SK-N-SH (cell line): ENCODE measurements around the gene ZFYVE27. TPM values are rescaled to one million over a fixed set of nuclear protein-coding genes. Genes with fewer than 3 reads are reported as not detected.

Experiments
- CTCF ChIA-PET: fragments of 300-600, 350-600 bp; formaldehyde crosslinking; extraction: SDS; loops from one replicate; lab custom pipeline; 2021; lab: Yijun Ruan, JAX
- POLR2A ChIA-PET: fragments of 350-600 bp; sonication (Branson Sonifier 250); formaldehyde crosslinking; extraction: SDS; loops from one replicate; lab custom pipeline; 2020; ENCODE audit warnings: antibody characterized with exemption, inconsistent platforms; lab: Yijun Ruan, JAX
- DNase-seq: peaks from one replicate; pipeline ENCODE4 v3.0.0; 2012
- H2AFZ ChIP-seq: fragments of 200-600 bp; sonication (generic); 2 replicates; pipeline ENCODE4 v1.8.1; 2016; ENCODE audit warnings: antibody characterized with exemption, mild to moderate bottlenecking, low read depth
- H3F3A ChIP-seq: fragments of 200-600 bp; sonication (generic); replicated peaks from 2 replicates; pipeline ENCODE3; 2016; ENCODE audit warnings: antibody characterized with exemption, mild to moderate bottlenecking; ENCODE audit not compliant: insufficient read depth
- H3K27ac ChIP-seq, 2 experiments: fragments of 200-500 bp in 1 of 2; fragments of 200-600 bp in 1 of 2; sonication (Bioruptor generic) in 1 of 2; sonication (generic), shearing (Covaris generic) in 1 of 2; 2 replicates each; pipeline versions ENCODE4 v1.5.1 to v1.6.1; 2014 to 2016; ENCODE audit warnings: low read depth in 2 of 2, inconsistent platforms in 1 of 2, low read length in 1 of 2, mild to moderate bottlenecking in 1 of 2, mixed read lengths in 1 of 2
- H3K27me3 ChIP-seq: fragments of 200-600 bp; sonication (generic), shearing (Covaris generic); 2 replicates; pipeline ENCODE4 v1.6.1; 2016; ENCODE audit warnings: mixed run types; ENCODE audit not compliant: insufficient read depth
- H3K36me3 ChIP-seq, 2 experiments: fragments of 200-500 bp in 1 of 2; fragments of 200-600 bp in 1 of 2; sonication (Bioruptor generic) in 1 of 2; sonication (generic) in 1 of 2; replicated peaks in 1 of 2; 2 replicates each; pipeline versions ENCODE3 to v1.5.1; 2014 to 2016; ENCODE audit warnings: low read length in 1 of 2, mild to moderate bottlenecking in 1 of 2; ENCODE audit not compliant: insufficient read depth in 2 of 2, control insufficient read depth in 1 of 2
- H3K4me1 ChIP-seq, 2 experiments: fragments of 200-500 bp in 1 of 2; fragments of 200-600 bp in 1 of 2; sonication (Bioruptor generic) in 1 of 2; sonication (generic), shearing (Covaris generic) in 1 of 2; 2 replicates each; pipeline versions ENCODE4 v1.5.1 to v1.6.1; 2014 to 2016; ENCODE audit warnings: low read depth in 1 of 2, low read length in 1 of 2, mixed run types in 1 of 2; ENCODE audit not compliant: insufficient read depth in 2 of 2, control insufficient read depth in 1 of 2
- H3K4me2 ChIP-seq: fragments of 200-600 bp; sonication (generic), shearing (Covaris generic); 2 replicates; pipeline ENCODE4 v1.6.1; 2017; ENCODE audit warnings: mixed run types
- H3K4me3 ChIP-seq, 2 experiments: fragments of 200-500 bp in 1 of 2; fragments of 200-600 bp in 1 of 2; sonication (Bioruptor generic) in 1 of 2; sonication (generic), shearing (Covaris generic) in 1 of 2; 2 replicates each; pipeline versions ENCODE4 v1.5.1 to v1.8.1; 2014 to 2016; ENCODE audit warnings: low read depth in 2 of 2, inconsistent platforms in 1 of 2, low read length in 1 of 2, mild to moderate bottlenecking in 1 of 2, mixed read lengths in 1 of 2, moderate library complexity in 1 of 2
- H3K79me2 ChIP-seq: fragments of 200-600 bp; sonication (generic); 2 replicates; pipeline ENCODE4 v1.8.1; 2017; ENCODE audit warnings: mild to moderate bottlenecking; ENCODE audit not compliant: insufficient read depth
- H3K9ac ChIP-seq: fragments of 200-600 bp; sonication (generic); 2 replicates; pipeline ENCODE4 v1.6.1; 2017; ENCODE audit warnings: mixed run types
- H3K9me2 ChIP-seq: fragments of 200-600 bp; sonication (generic); 2 replicates; pipeline ENCODE4 v1.6.1; 2017; ENCODE audit warnings: mixed run types
- H3K9me3 ChIP-seq: fragments of 200-600 bp; sonication (generic); 2 replicates; pipeline ENCODE4 v1.6.1; 2017; ENCODE audit warnings: mixed run types, mild to moderate bottlenecking, moderate library complexity
- H4K20me1 ChIP-seq: fragments of 200-600 bp; sonication (generic); 2 replicates; pipeline ENCODE4 v1.6.1; 2017; ENCODE audit warnings: mild to moderate bottlenecking, mixed run types; ENCODE audit not compliant: insufficient read depth
- CHD2 ChIP-seq: fragments of 150-350 bp; IDR thresholded peaks from 2 replicates; pipeline ENCODE4 v1.6.1; 2018; ENCODE audit warnings: low read length; ENCODE audit not compliant: partially characterized antibody
- EP300 ChIP-seq, 2 experiments: IDR thresholded peaks; 2 replicates each; pipeline versions ENCODE4 v1.4.0 to v1.6.1; 2012; ENCODE audit warnings: borderline replicate concordance in 1 of 2, low read depth in 1 of 2, low read length in 1 of 2
- EZH2phosphoT487 ChIP-seq: fragments of 200-600 bp; sonication (generic); IDR thresholded peaks from 2 replicates; pipeline ENCODE4 v1.6.1; 2017; ENCODE audit warnings: low read depth, mixed run types, mild to moderate bottlenecking, antibody characterized with exemption, moderate library complexity, borderline replicate concordance
- FOSL2 ChIP-seq: IDR thresholded peaks from 2 replicates; pipeline ENCODE4 v1.4.0; 2012; ENCODE audit warnings: low read depth, mild to moderate bottlenecking, moderate library complexity, borderline replicate concordance
- GABPA ChIP-seq: IDR thresholded peaks from 2 replicates; pipeline ENCODE4 v1.4.0; 2012; ENCODE audit warnings: low read depth, mild to moderate bottlenecking
- NFIC ChIP-seq: IDR thresholded peaks from 2 replicates; pipeline ENCODE4 v1.4.0; 2012; ENCODE audit warnings: borderline replicate concordance
- NRF1 ChIP-seq: IDR thresholded peaks from 2 replicates; pipeline ENCODE4 v1.6.1; 2012; ENCODE audit warnings: low read depth, mild to moderate bottlenecking, low read length
- RXRA ChIP-seq: IDR thresholded peaks from 2 replicates; pipeline ENCODE4 v1.4.0; 2012; ENCODE audit warnings: low read depth, mild to moderate bottlenecking, borderline replicate concordance
- SIN3A ChIP-seq: IDR thresholded peaks from 2 replicates; pipeline ENCODE4 v1.6.1; 2012; ENCODE audit warnings: low read depth, mild to moderate bottlenecking, low read length, moderate library complexity, borderline replicate concordance
- SMC3 ChIP-seq: IDR thresholded peaks from 2 replicates; pipeline ENCODE4 v1.6.1; 2012; ENCODE audit warnings: low read depth, low read length, improper control_type of control experiment
- TAF1 ChIP-seq: IDR thresholded peaks from 2 replicates; pipeline ENCODE4 v1.6.1; 2012; ENCODE audit warnings: low read depth, mild to moderate bottlenecking, low read length, moderate library complexity, borderline replicate concordance
- WGBS: methylation state at CpG from one replicate; pipeline ENCODE4 v1.1.6; 2017; ENCODE audit warnings: low lambda C conversion rate; 5-methylcytosine and 5-hydroxymethylcytosine counted together
- polyA plus RNA-seq, 3 experiments: library from polyadenylated mRNA; depleted of rRNA; stranded (reverse); fragments of >200 nt; gene quantifications; 2 replicates each; pipeline ENCODE4 v1.2.3, GENCODE V29; 2012
- TF ChIP-seq, protein P1 (sequence below): IDR thresholded peaks from 2 replicates; pipeline ENCODE4 v1.4.0; 2012; ENCODE audit warnings: low read depth, borderline replicate concordance
- TF ChIP-seq, protein P2 (sequence below): IDR thresholded peaks from 2 replicates; pipeline ENCODE4 v1.4.0; 2012; ENCODE audit warnings: low read depth
- TF ChIP-seq, protein P3 (sequence below): IDR thresholded peaks from 2 replicates; pipeline ENCODE4 v1.6.1; 2012; ENCODE audit warnings: mild to moderate bottlenecking, low read depth, low read length, moderate library complexity

ZFYVE27 gene
- polyA plus RNA-seq, 1 of the 3 experiments (the other 2 are of a cell fraction), result 30.5 TPM

DNA sequence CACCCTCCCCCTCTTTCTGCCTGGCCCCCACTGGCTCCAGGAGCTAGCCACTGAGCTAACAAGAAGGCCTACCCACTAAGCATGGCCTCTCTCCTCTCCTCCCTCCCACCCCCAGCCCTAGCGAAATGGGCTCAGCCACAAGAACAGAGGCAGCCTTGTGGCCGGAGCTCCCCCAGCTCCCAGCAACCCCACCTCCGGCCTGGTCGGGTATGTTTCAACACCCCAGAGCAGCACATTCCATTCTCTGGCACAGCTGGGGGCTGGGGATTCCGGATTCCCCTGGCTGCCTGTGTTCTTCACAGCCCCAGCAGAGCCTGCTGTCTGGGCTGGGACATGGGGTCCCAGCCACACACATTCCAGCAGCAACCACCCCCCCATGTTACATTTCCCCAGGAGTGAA lies 25.9 kb downstream of the ZFYVE27 start:
- POLR2A ChIA-PET, result interaction anchor here (0.6 to 1.3 kb wide), 3 partner anchors 8 to 109 kb away, joined by 3 read pairs; no protein-coding TSS in a partner anchor
- H3F3A ChIP-seq, result no peaks in the 10 kb centered on the region
- no peak for TF ChIP-seq GABPA
- TF ChIP-seq, all 33 proteins: peak for 0
- Histone ChIP-seq H3K36me3 (peaks cover 4 to 28% of the 10 kb centered on the region in 2 experiments), H3K27me3 (no peaks in the 10 kb centered on the region), H3K79me2 (no peaks in the 10 kb centered on the region), H3K9me3 (no peaks in the 10 kb centered on the region), H3K4me3 (no peak overlapping the region), H3K9ac (no peak overlapping the region), H3K9me2 (no peaks in the 10 kb centered on the region), H4K20me1 (no peaks in the 10 kb centered on the region), H3K27ac (no peak overlapping the region), H2AFZ (no peak overlapping the region), H3K4me2 (no peak overlapping the region), H3K4me1 (peaks cover 0 to 6% of the 10 kb centered on the region in 2 experiments; a peak in 1 of 4 replicates)
- CTCF ChIA-PET, result interaction anchor here (0.8 to 13.8 kb wide), 6 partner anchors 10 to 282 kb away, joined by 3 to 162 read pairs (median 4); no protein-coding TSS in a partner anchor
- no peak for DNase-seq
- 98% methylated on average over 4 of the region's 5 CpGs for WGBS

DNA sequence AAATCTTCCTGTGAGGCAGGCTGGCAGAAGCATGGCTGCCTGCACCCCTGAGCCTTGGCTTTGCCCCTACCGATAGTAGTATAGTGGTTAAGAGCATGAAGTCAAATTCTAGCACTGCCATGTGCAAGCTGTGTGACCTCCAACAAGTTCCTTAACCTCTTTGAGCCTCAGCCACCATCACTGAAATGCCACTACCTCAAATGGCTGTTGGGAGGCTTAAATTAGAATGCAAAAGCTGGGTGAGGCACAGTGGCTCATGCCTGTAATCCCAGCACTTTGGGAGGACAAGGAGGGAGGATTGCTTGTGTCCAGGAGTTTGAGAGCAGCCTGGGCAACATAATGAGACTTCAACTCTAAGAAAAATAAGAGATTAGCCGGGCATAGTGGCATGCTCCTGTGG lies 26.5 kb downstream of the ZFYVE27 start:
- H3K4me1 ChIP-seq, result peaks cover 0 to 6% of the 10 kb centered on the region in 2 experiments; a peak in 1 of 4 replicates
- no peak overlapping the region for H2AFZ ChIP-seq
- H3F3A ChIP-seq, result no peaks in the 10 kb centered on the region
- no peak overlapping the region for H3K27ac ChIP-seq
- peaks cover 4 to 27% of the 10 kb centered on the region in 2 experiments for H3K36me3 ChIP-seq
- ChIA-PET CTCF (interaction anchor here (0.8 to 13.8 kb wide), 7 partner anchors 9 to 282 kb away, joined by 3 to 162 read pairs (median 5); no protein-coding TSS in a partner anchor), POLR2A (interaction anchor here (1.3 kb wide), 1 partner anchor 106 kb away, joined by 3 read pairs; no protein-coding TSS in a partner anchor)
- H3K27me3 ChIP-seq, result no peaks in the 10 kb centered on the region
- 100% methylated on average over 2 of the region's 2 CpGs for WGBS
- no peak overlapping the region for H3K9ac ChIP-seq
- no peak for DNase-seq
- H3K9me3 ChIP-seq, result no peaks in the 10 kb centered on the region
- H3K4me2 ChIP-seq, result no peak overlapping the region
- H3K9me2 ChIP-seq, result no peaks in the 10 kb centered on the region
- H3K79me2 ChIP-seq, result no peaks in the 10 kb centered on the region
- TF ChIP-seq, protein P1, sequence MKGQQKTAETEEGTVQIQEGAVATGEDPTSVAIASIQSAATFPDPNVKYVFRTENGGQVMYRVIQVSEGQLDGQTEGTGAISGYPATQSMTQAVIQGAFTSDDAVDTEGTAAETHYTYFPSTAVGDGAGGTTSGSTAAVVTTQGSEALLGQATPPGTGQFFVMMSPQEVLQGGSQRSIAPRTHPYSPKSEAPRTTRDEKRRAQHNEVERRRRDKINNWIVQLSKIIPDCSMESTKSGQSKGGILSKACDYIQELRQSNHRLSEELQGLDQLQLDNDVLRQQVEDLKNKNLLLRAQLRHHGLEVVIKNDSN, result no peak
- TF ChIP-seq EP300 (IDR thresholded peaks at IDR 0.05; ENCODE audit: borderline replicate concordance in 1 of 2, low read depth in 1 of 2, low read length in 1 of 2), result no peak
- TF ChIP-seq, protein P2, sequence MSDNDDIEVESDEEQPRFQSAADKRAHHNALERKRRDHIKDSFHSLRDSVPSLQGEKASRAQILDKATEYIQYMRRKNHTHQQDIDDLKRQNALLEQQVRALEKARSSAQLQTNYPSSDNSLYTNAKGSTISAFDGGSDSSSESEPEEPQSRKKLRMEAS, result no peak
- no peak for TF ChIP-seq SIN3A
- TF ChIP-seq NRF1, result no peak
- no peak for TF ChIP-seq TAF1
- TF ChIP-seq, protein P3, sequence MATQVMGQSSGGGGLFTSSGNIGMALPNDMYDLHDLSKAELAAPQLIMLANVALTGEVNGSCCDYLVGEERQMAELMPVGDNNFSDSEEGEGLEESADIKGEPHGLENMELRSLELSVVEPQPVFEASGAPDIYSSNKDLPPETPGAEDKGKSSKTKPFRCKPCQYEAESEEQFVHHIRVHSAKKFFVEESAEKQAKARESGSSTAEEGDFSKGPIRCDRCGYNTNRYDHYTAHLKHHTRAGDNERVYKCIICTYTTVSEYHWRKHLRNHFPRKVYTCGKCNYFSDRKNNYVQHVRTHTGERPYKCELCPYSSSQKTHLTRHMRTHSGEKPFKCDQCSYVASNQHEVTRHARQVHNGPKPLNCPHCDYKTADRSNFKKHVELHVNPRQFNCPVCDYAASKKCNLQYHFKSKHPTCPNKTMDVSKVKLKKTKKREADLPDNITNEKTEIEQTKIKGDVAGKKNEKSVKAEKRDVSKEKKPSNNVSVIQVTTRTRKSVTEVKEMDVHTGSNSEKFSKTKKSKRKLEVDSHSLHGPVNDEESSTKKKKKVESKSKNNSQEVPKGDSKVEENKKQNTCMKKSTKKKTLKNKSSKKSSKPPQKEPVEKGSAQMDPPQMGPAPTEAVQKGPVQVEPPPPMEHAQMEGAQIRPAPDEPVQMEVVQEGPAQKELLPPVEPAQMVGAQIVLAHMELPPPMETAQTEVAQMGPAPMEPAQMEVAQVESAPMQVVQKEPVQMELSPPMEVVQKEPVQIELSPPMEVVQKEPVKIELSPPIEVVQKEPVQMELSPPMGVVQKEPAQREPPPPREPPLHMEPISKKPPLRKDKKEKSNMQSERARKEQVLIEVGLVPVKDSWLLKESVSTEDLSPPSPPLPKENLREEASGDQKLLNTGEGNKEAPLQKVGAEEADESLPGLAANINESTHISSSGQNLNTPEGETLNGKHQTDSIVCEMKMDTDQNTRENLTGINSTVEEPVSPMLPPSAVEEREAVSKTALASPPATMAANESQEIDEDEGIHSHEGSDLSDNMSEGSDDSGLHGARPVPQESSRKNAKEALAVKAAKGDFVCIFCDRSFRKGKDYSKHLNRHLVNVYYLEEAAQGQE, result no peak
- TF ChIP-seq EZH2phosphoT487, result no peak
- TF ChIP-seq NFIC, result no peak
- TF ChIP-seq CHD2, result no peak
- TF ChIP-seq RXRA, result no peak
- TF ChIP-seq FOSL2, result no peak
- no peak for TF ChIP-seq SMC3
- H3K4me3 ChIP-seq, result no peak overlapping the region
- no peaks in the 10 kb centered on the region for H4K20me1 ChIP-seq
